Activated naive CD4-positive, alpha-beta T cell treated with anti-CD3 and anti-CD28 coated beads, Interleukin-2, amount 50 U/mL, for 24 hours (primary cell): Measurements from ENCODE around the gene HOXC9.

Experiments
- H3K27ac Mint-ChIP-seq: one replicate; pipeline ENCODE4 v1.8.0; 2021; ENCODE audit warnings: mild to moderate bottlenecking, mixed read lengths
- H3K27me3 Mint-ChIP-seq: one replicate; pipeline ENCODE4 v1.8.0; 2021; ENCODE audit warnings: mixed read lengths
- H3K36me3 Mint-ChIP-seq: one replicate; pipeline ENCODE4 v1.8.0; 2021; ENCODE audit warnings: mixed read lengths
- H3K4me1 Mint-ChIP-seq: one replicate; pipeline ENCODE4 v1.8.0; 2021; ENCODE audit warnings: mixed read lengths
- H3K4me3 Mint-ChIP-seq: one replicate; pipeline ENCODE4 v1.8.0; 2021; ENCODE audit warnings: mild to moderate bottlenecking, mixed read lengths
- H3K9me3 Mint-ChIP-seq: one replicate; pipeline ENCODE4 v1.8.0; 2021; ENCODE audit warnings: mixed read lengths

Gene HOXC9

GRCh38 chr12:54048406-54049093 is 48.6 kb downstream of the HOXC9 start:
- Mint-ChIP-seq H3K27ac (no peak overlapping the region), H3K4me3 (no peak overlapping the region), H3K36me3 (no peaks in the 10 kb centered on the region), H3K27me3 (peaks cover 75% of the 10 kb centered on the region), H3K4me1 (peaks cover 41% of the 10 kb centered on the region), H3K9me3 (no peaks in the 10 kb centered on the region)

GRCh38 chr12:54049108-54049507 is 49.1 kb downstream of the HOXC9 start:
- Mint-ChIP-seq H3K27me3 (peaks cover 77% of the 10 kb centered on the region), H3K27ac (no peak overlapping the region), H3K4me3 (no peak overlapping the region), H3K4me1 (peaks cover 45% of the 10 kb centered on the region), H3K9me3 (no peaks in the 10 kb centered on the region), H3K36me3 (no peaks in the 10 kb centered on the region)

- peaks cover 75% of the 10 kb centered on the region for H3K27me3 Mint-ChIP-seq
- H3K9me3 Mint-ChIP-seq = no peaks in the 10 kb centered on the region
- H3K4me3 Mint-ChIP-seq = no peak overlapping the region
- H3K4me1 Mint-ChIP-seq = peaks cover 49% of the 10 kb centered on the region
- no peaks in the 10 kb centered on the region for H3K36me3 Mint-ChIP-seq
- no peak overlapping the region for H3K27ac Mint-ChIP-seq
Observed at GRCh38 chr12:54050482-54050810, 50.5 kb downstream of the HOXC9 start.

GRCh38 chr12:54051026-54051842 is 51.3 kb downstream of the HOXC9 start:
- no peaks in the 10 kb centered on the region for H3K9me3 Mint-ChIP-seq
- H3K27me3 Mint-ChIP-seq = peaks cover 75% of the 10 kb centered on the region
- no peak overlapping the region for H3K27ac Mint-ChIP-seq
- peaks cover 49% of the 10 kb centered on the region for H3K4me1 Mint-ChIP-seq
- H3K36me3 Mint-ChIP-seq = no peaks in the 10 kb centered on the region
- no peak overlapping the region for H3K4me3 Mint-ChIP-seq

DNA sequence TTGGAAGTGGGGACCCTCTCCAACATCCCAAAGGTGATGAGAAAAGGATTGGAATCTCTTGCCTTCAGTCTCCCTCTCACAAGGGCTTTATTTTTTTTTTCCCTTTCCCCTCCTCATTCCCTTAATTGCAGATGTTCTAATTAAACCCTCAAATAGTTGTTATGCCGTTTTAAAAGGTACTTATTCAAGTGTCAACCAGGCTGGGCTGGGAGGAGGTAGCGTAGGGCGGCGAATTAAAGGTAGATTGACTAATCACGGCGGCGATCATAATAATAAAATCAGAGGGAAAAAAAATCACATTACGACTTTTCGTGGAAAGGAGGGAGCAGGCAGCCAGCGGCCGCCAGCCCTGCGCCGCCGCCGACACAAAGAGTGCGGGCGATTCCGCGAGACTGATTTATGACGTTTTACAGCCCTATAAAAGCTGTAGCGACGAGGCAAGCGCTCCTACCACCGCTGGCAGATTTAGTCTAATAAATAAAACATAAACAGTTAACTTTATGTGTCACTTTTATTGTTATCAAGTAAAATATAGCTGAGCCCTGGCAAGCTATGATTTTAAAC is 52.0 kb downstream of the HOXC9 start:
- Mint-ChIP-seq H3K27ac (no peak overlapping the region), H3K36me3 (no peaks in the 10 kb centered on the region), H3K4me1 (peaks cover 43% of the 10 kb centered on the region), H3K27me3 (peaks cover 72% of the 10 kb centered on the region), H3K9me3 (no peaks in the 10 kb centered on the region), H3K4me3 (peak overlapping the region; percentile 3)

DNA sequence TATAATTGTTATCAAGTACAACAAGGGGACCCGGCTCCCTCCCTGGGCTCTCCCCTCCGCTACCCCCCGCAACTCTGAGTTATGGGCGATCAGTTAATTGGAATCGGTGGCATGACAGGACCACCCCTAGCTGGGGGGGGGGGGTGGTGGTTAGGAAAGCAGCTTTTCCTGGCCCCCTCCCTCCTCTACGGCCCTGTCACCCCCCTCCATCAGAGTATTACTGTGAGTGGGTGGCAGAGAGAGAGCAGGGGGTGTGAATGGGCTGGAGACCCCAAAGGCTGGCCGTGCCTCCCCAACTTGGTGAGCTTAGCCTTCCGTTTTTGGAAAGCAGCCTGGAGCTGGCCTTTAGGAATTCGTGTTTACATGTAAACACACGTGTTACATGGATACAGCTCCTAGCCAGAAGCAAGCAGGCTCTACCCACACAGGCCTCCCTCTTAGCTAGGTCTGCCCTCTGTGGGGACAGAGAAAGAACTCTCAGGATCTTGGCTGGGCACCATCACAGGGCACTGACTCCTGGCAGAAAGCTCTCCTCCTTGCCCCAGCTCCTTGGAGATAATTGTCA is 52.6 kb downstream of the HOXC9 start:
- peaks cover 40% of the 10 kb centered on the region for H3K4me1 Mint-ChIP-seq
- peak overlapping the region; percentile 30 for H3K4me3 Mint-ChIP-seq
- peaks cover 75% of the 10 kb centered on the region for H3K27me3 Mint-ChIP-seq
- H3K9me3 Mint-ChIP-seq = no peaks in the 10 kb centered on the region
- H3K27ac Mint-ChIP-seq = peak overlapping the region; percentile 30
- H3K36me3 Mint-ChIP-seq = no peaks in the 10 kb centered on the region
